OCI-LY7 (cell line): Measurements from ENCODE around the gene UBA1. TPM values are rescaled to one million over a fixed set of nuclear protein-coding genes. Genes with fewer than 3 reads are reported as not detected.

Source experiments
- BruUV-seq: library from RNA; stranded (reverse); fragments of 400-500 nt; replicated peaks from 2 replicates; lab custom pipeline; 2021; lab: Mats Ljungman, UMichigan
- CTCF ChIA-PET: fragments of 300-600 bp; sonication (Branson Sonifier 250); formaldehyde crosslinking; loops from one replicate; lab custom pipeline; 2022; ENCODE audit warnings: antibody characterized with exemption; ENCODE audit not compliant: unreplicated experiment; lab: Charles Lee
- POLR2A ChIA-PET: fragments of 300-600 bp; sonication (Branson Sonifier 250); formaldehyde crosslinking; loops from one replicate; lab custom pipeline; 2022; ENCODE audit warnings: antibody characterized with exemption; lab: Charles Lee
- DNase-seq: peaks from one replicate; pipeline ENCODE4 v3.0.0-alpha.2; 2015; ENCODE audit warnings: low spot score
- H2AFZ ChIP-seq: fragments of 200-600 bp; sonication (generic), shearing (Covaris generic); 2 replicates; pipeline ENCODE4 v1.6.1; 2014; ENCODE audit warnings: mild to moderate bottlenecking, antibody characterized with exemption, low read length, moderate library complexity
- H3K27ac ChIP-seq: fragments of 200-600 bp; sonication (generic); 2 replicates; pipeline ENCODE4 v1.5.1; 2014; ENCODE audit warnings: mixed run types, low read depth, mild to moderate bottlenecking, moderate library complexity, low read length, inconsistent platforms; ENCODE audit not compliant: poor library complexity, severe bottlenecking
- H3K36me3 ChIP-seq: fragments of 200-600 bp; sonication (generic); 2 replicates; pipeline ENCODE4 v1.6.1; 2014; ENCODE audit warnings: mild to moderate bottlenecking, antibody characterized with exemption, low read length, moderate library complexity, mixed read lengths; ENCODE audit not compliant: insufficient read depth
- H3K4me1 ChIP-seq: fragments of 200-600 bp; sonication (generic); 2 replicates; pipeline ENCODE4 v1.5.1; 2014; ENCODE audit warnings: mild to moderate bottlenecking, low read length; ENCODE audit not compliant: insufficient read depth, poor library complexity, severe bottlenecking
- H3K4me2 ChIP-seq: fragments of 200-600 bp; sonication (generic); 2 replicates; pipeline ENCODE4 v1.6.1; 2014; ENCODE audit warnings: mild to moderate bottlenecking, low read length
- H3K4me3 ChIP-seq: fragments of 200-600 bp; sonication (generic); 2 replicates; pipeline ENCODE4 v1.5.1; 2014; ENCODE audit warnings: mild to moderate bottlenecking, low read depth, low read length; ENCODE audit not compliant: poor library complexity, severe bottlenecking
- H3K79me2 ChIP-seq: fragments of 200-600 bp; sonication (generic); 2 replicates; pipeline ENCODE4 v1.6.1; 2016; ENCODE audit warnings: low read depth, mild to moderate bottlenecking, low read length, moderate library complexity, mixed read lengths; ENCODE audit not compliant: insufficient read depth
- H3K9me2 ChIP-seq: fragments of 200-600 bp; sonication (generic); 2 replicates; pipeline ENCODE4 v1.6.1; 2016; ENCODE audit warnings: mild to moderate bottlenecking, low read length, mixed read lengths; ENCODE audit not compliant: insufficient read depth
- H3K9me3 ChIP-seq: fragments of 200-600 bp; sonication (generic); 2 replicates; pipeline ENCODE4 v1.6.1; 2014; ENCODE audit warnings: mild to moderate bottlenecking, mixed run types, low read length, mixed read lengths
- H4K20me1 ChIP-seq: fragments of 200-600 bp; sonication (generic); 2 replicates; pipeline ENCODE4 v1.6.1; 2014; ENCODE audit warnings: mild to moderate bottlenecking, antibody characterized with exemption, low read length, moderate library complexity, mixed read lengths; ENCODE audit not compliant: insufficient read depth
- CTCF ChIP-seq: fragments of 200-600 bp; sonication (generic); conservative IDR thresholded peaks from 2 replicates; pipeline ENCODE4 v1.5.1; 2014; ENCODE audit warnings: mild to moderate bottlenecking, antibody characterized with exemption, low read length, moderate library complexity, mixed read lengths
- EZH2phosphoT487 ChIP-seq: fragments of 200-600 bp; sonication (generic); IDR thresholded peaks from 2 replicates; pipeline ENCODE4 v1.6.1; 2018; ENCODE audit warnings: low read depth, borderline replicate concordance, mild to moderate bottlenecking, mixed run types, antibody characterized with exemption, low read length, moderate library complexity, mixed read lengths
- intact Hi-C: fragments of 100-400 bp; cut with micrococcal nuclease; formaldehyde crosslinking; loops from one replicate; pipeline ENCODE4 v1.10.0; 2022; ENCODE audit not compliant: unreplicated experiment
- total RNA-seq, 2 experiments: library from RNA; depleted of rRNA in 1 of 2; stranded (reverse); fragments of >200 nt in 1 of 2; shearing (Covaris generic) in 1 of 2; gene quantifications; 2 replicates each; pipeline ENCODE4 v1.2.3, GENCODE V29; 2014 to 2022

Gene UBA1
- total RNA-seq, 2 experiments from 2014 or later, result 169 to 294 TPM

GRCh38 chrX:47177079-47177478 lies 16.6 kb upstream of the UBA1 start:
- Histone ChIP-seq H3K9me3 (no peaks in the 10 kb centered on the region), H2AFZ (no peak overlapping the region), H3K36me3 (peaks cover 38% of the 10 kb centered on the region), H3K27ac (no peak overlapping the region), H3K4me2 (no peak overlapping the region), H3K9me2 (no peaks in the 10 kb centered on the region), H4K20me1 (no peaks in the 10 kb centered on the region), H3K4me1 (no peaks in the 10 kb centered on the region), H3K79me2 (no peaks in the 10 kb centered on the region), H3K4me3 (no peak overlapping the region)
- no TSS peak for BruUV-seq
- no peak for DNase-seq
- CTCF ChIA-PET, result no interaction called here
- POLR2A ChIA-PET, result interaction anchor here (0.6 kb wide), 1 partner anchor 18 kb away, joined by 3 read pairs; no protein-coding TSS in a partner anchor
- TF ChIP-seq EZH2phosphoT487, result no peak
- TF ChIP-seq CTCF, result no peak
- intact Hi-C loops, result no loop called here

GRCh38 chrX:47178337-47178736 lies 15.3 kb upstream of the UBA1 start:
- POLR2A ChIA-PET, result no interaction called here
- DNase-seq, result no peak
- Histone ChIP-seq H3K36me3 (peaks cover 39% of the 10 kb centered on the region), H3K4me1 (no peaks in the 10 kb centered on the region), H3K27ac (no peak overlapping the region), H3K4me3 (no peak overlapping the region), H3K9me2 (no peaks in the 10 kb centered on the region), H3K4me2 (no peak overlapping the region), H4K20me1 (no peaks in the 10 kb centered on the region), H3K79me2 (no peaks in the 10 kb centered on the region), H3K9me3 (no peaks in the 10 kb centered on the region), H2AFZ (no peak overlapping the region)
- BruUV-seq, result no TSS peak
- CTCF ChIA-PET, result no interaction called here
- intact Hi-C loops, result no loop called here
- TF ChIP-seq EZH2phosphoT487, result no peak
- no peak for TF ChIP-seq CTCF

- POLR2A ChIA-PET, result no interaction called here
- CTCF ChIA-PET, result no interaction called here
- no peaks in the 10 kb centered on the region for H3K4me1 ChIP-seq
- intact Hi-C loops, result no loop called here
- no peak overlapping the region for H3K27ac ChIP-seq
- no TSS peak for BruUV-seq
- H3K9me3 ChIP-seq, result no peaks in the 10 kb centered on the region
- no peaks in the 10 kb centered on the region for H3K9me2 ChIP-seq
- peaks cover 40% of the 10 kb centered on the region for H3K36me3 ChIP-seq
- no peak for DNase-seq
- TF ChIP-seq CTCF, result no peak
- no peak for TF ChIP-seq EZH2phosphoT487
- H3K4me3 ChIP-seq, result no peak overlapping the region
- H2AFZ ChIP-seq, result no peak overlapping the region
- H4K20me1 ChIP-seq, result no peaks in the 10 kb centered on the region
- no peaks in the 10 kb centered on the region for H3K79me2 ChIP-seq
- no peak overlapping the region for H3K4me2 ChIP-seq
These were observed 14.3 kb upstream of the UBA1 start for GRCh38 chrX:47179221-47179927.
